HuH-7.5 (cell line): ENCODE measurements around the gene STN1.

Source experiments
- DNase-seq: peaks from one replicate; pipeline ENCODE4 v3.0.0; 2011; ENCODE audit warnings: low spot score

Gene STN1

GRCh38 chr10:103843854-103844570 is 74.0 kb downstream of the STN1 start:
- no peak for DNase-seq

GRCh38 chr10:103843045-103843444 is 74.9 kb downstream of the STN1 start:
- DNase-seq = no peak

GRCh38 chr10:103842605-103843004 is 75.4 kb downstream of the STN1 start:
- no peak for DNase-seq

GRCh38 chr10:103841519-103841918 is 76.5 kb downstream of the STN1 start:
- no peak for DNase-seq

GRCh38 chr10:103840740-103841070 is 77.3 kb downstream of the STN1 start:
- no peak for DNase-seq

- no peak for DNase-seq
Measured at GRCh38 chr10:103839872-103840739, 77.9 kb downstream of the STN1 start.

GRCh38 chr10:103839519-103839871 is 78.5 kb downstream of the STN1 start:
- no peak for DNase-seq

GRCh38 chr10:103838862-103839518 is 79.0 kb downstream of the STN1 start:
- no peak for DNase-seq

- DNase-seq = no peak
Measured at GRCh38 chr10:103838070-103838395, 80.0 kb downstream of the STN1 start.

GRCh38 chr10:103837370-103838069 is 80.5 kb downstream of the STN1 start:
- no peak for DNase-seq

- no peak for DNase-seq
Measured at GRCh38 chr10:103836861-103837260, 81.1 kb downstream of the STN1 start.

- DNase-seq = no peak
Measured at GRCh38 chr10:103836273-103836672, 81.7 kb downstream of the STN1 start.

- no peak for DNase-seq
Measured at GRCh38 chr10:103835096-103836050, 82.6 kb downstream of the STN1 start.

GRCh38 chr10:103834436-103835095 is 83.4 kb downstream of the STN1 start:
- no peak for DNase-seq

- peak; percentile 54 for DNase-seq
Measured at GRCh38 chr10:103833731-103834365, 84.1 kb downstream of the STN1 start.

GRCh38 chr10:103832806-103833205 is 85.2 kb downstream of the STN1 start:
- DNase-seq = no peak
